Tibial nerve (tissue), 3 donors: Measurements from ENCODE around the gene SLX1A.

ENCODE experiments used
- POLR2A ChIP-seq, 2 donors: fragments of 450-650 bp; IDR thresholded peaks; one replicate each; pipeline ENCODE4 v1.6.1; 2017; ENCODE audit warnings: antibody characterized with exemption in 2 of 2, mild to moderate bottlenecking in 2 of 2, moderate library complexity in 2 of 2
- TF ChIP-seq, protein P1 (sequence below), 5 experiments: fragments of 200-600 bp in 3 of 5; fragments of 450-650 bp in 2 of 5; sonication (generic) in 3 of 5; IDR thresholded peaks; one replicate each; pipeline ENCODE4 v1.5.1; 2016 to 2019; ENCODE audit warnings: antibody characterized with exemption in 5 of 5, mild to moderate bottlenecking in 3 of 5, moderate library complexity in 2 of 5

DNA sequence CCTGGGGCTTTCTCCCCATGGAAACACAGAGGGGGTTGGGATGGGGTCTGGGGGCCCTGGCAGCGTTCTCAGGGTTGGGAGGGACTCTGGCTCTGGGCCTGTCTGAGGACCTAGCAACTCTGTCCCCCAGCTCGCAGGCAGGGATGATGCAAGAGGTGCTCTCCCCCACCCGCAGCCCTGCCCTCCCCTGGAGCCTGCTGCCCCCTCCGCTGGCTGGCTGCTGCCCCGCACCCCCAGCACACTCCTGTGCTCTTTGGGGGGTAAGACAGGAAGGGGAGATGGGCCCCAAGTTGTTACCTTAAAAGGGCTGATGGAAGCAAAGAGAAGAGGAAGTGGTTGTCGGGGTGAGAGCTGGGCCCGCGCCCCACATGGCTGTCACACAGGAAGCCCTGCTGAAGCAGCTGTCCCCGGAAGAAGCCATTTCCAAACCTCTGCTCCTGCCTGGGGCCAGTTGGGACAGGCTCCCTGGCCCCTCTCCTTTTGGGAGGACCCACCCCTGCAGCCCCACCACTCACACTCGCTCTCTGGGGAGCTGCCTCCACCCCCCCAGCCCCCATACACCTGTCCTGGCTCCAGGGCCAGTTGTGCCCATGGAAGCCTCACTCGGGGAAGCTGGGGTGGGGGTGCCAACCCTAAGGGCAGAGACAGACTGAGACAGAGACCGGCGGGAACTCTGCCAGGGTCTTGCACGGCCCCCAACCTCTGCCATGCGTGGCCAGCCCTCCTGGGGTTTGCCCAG, 7.8 kb upstream of the SLX1A start:
- TF ChIP-seq, protein P1, sequence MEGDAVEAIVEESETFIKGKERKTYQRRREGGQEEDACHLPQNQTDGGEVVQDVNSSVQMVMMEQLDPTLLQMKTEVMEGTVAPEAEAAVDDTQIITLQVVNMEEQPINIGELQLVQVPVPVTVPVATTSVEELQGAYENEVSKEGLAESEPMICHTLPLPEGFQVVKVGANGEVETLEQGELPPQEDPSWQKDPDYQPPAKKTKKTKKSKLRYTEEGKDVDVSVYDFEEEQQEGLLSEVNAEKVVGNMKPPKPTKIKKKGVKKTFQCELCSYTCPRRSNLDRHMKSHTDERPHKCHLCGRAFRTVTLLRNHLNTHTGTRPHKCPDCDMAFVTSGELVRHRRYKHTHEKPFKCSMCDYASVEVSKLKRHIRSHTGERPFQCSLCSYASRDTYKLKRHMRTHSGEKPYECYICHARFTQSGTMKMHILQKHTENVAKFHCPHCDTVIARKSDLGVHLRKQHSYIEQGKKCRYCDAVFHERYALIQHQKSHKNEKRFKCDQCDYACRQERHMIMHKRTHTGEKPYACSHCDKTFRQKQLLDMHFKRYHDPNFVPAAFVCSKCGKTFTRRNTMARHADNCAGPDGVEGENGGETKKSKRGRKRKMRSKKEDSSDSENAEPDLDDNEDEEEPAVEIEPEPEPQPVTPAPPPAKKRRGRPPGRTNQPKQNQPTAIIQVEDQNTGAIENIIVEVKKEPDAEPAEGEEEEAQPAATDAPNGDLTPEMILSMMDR (IDR thresholded peaks at IDR 0.05): no peak
- no peak for TF ChIP-seq POLR2A (IDR thresholded peaks at IDR 0.05)
